ENCODE results near the gene TLN1.

The TLN1 gene

GRCh38 chr9:35689542-35690293 lies 42.3 kb downstream of the TLN1 start, which contains the start of gene TPM2:
TPM2 (minus strand) TSS chr9:35689925; CDS start chr9:35689817, 108 bp downstream.
- no peak for DNase-seq (ENCODE audit: extremely low read depth, low read depth)
- peak within 1 kb of the TSS; percentile 100 for H3K4me3 ChIP-seq (replicated peaks; ENCODE audit: low read depth, low read length)
- TF ChIP-seq, protein P1, sequence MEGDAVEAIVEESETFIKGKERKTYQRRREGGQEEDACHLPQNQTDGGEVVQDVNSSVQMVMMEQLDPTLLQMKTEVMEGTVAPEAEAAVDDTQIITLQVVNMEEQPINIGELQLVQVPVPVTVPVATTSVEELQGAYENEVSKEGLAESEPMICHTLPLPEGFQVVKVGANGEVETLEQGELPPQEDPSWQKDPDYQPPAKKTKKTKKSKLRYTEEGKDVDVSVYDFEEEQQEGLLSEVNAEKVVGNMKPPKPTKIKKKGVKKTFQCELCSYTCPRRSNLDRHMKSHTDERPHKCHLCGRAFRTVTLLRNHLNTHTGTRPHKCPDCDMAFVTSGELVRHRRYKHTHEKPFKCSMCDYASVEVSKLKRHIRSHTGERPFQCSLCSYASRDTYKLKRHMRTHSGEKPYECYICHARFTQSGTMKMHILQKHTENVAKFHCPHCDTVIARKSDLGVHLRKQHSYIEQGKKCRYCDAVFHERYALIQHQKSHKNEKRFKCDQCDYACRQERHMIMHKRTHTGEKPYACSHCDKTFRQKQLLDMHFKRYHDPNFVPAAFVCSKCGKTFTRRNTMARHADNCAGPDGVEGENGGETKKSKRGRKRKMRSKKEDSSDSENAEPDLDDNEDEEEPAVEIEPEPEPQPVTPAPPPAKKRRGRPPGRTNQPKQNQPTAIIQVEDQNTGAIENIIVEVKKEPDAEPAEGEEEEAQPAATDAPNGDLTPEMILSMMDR (IDR thresholded peaks at IDR 0.05; ENCODE audit: low read depth, low read length, missing control alignments): no peak

GRCh38 chr9:35688558-35689541 lies 43.1 kb downstream of the TLN1 start:
- TF ChIP-seq, protein P1 (IDR thresholded peaks at IDR 0.05; ENCODE audit: low read depth, low read length, missing control alignments): no peak
- H3K4me3 ChIP-seq (replicated peaks; ENCODE audit: low read depth, low read length): peak overlapping the region; percentile 100
- DNase-seq (ENCODE audit: extremely low read depth, low read depth): peak; percentile 71

- H3K4me3 ChIP-seq (replicated peaks; ENCODE audit: low read depth, low read length): peak overlapping the region; percentile 100
- TF ChIP-seq, protein P1 (IDR thresholded peaks at IDR 0.05; ENCODE audit: low read depth, low read length, missing control alignments): no peak
- DNase-seq (ENCODE audit: extremely low read depth, low read depth): no peak
Observed at GRCh38 chr9:35687972-35688557, 43.9 kb downstream of the TLN1 start.

DNA sequence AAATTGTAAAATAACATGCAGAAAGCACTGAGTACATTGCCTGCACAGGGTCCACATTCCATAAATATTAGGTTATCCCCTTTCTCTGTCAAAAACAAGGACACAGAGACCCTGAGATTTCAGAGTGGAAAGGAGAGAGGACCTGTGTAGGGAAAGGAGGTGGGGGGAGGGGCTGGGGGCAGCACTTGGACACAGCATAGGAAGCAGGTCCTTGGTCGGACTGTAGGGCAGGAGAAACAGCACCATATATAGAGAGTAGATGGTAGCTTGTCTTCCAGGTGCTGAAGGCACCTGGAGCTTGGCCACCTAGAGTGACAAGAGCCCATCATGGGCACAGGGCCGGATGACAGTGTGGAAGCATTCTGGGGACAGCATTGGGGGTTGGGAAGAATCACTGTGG lies 44.7 kb downstream of the TLN1 start:
- H3K4me3 ChIP-seq (replicated peaks; ENCODE audit: low read depth, low read length): peak overlapping the region; percentile 100
- no peak for DNase-seq (ENCODE audit: extremely low read depth, low read depth)

DNA sequence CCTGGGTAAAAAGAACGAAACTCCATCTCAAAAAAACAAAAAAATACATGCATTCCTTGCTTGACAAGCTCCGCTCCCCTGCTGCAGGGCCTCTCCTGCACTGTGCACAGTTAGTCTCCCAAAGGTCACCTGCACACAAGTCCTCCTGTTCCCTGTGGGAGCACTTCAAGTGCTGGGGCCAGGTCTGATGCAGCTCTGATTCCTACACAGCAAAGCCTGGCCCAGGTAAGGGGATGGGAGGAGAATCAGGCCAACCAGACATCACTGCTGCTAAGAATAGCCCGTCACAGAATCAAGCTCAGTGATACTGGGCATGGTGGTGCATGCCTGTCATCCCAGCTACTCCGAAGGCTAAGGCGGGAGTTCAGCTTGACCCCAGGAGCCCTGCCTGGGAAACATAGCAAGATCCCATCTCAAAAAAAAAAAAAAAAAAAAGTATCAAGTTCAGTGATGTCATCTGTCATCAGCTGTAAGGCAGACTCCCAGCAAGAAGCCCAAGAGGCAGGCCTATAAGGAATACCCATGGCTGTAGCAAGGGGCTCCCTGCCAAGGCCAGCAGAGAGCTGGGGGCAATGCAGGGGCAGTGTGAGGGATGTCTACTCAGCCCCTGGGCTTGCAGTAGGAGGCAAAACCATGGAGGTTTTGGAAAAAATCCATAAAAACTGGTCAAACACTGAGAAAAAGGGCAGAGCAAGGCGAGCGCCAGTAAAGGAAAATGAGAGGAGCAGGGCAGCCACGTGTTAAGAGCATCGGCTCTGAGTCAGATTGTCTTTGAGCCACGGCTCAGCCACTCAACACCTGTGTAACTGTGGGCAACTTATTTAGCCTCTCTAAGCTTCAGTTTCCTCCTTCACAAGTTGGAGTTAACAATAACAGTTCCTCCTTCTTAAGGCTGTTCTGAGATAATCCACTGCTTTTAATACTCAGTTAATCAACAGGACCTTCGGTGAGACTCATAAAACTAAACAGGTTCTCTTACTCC lies 45.5 kb downstream of the TLN1 start:
- H3K4me3 ChIP-seq (replicated peaks; ENCODE audit: low read depth, low read length): peak overlapping the region; percentile 100
- DNase-seq (ENCODE audit: extremely low read depth, low read depth): no peak
- TF ChIP-seq, protein P1 (IDR thresholded peaks at IDR 0.05; ENCODE audit: low read depth, low read length, missing control alignments): no peak

More for the DNA sequence above, 44.7 kb downstream of the TLN1 start:
- TF ChIP-seq, protein P1 (IDR thresholded peaks at IDR 0.05; ENCODE audit: low read depth, low read length, missing control alignments): no peak
